HCT116 (cell line): ENCODE data around the gene CEBPB. TPM values are rescaled to one million over a fixed set of nuclear protein-coding genes. Genes with fewer than 3 reads are reported as not detected.

Source experiments
- ATAC-seq: fragments of 200-7000 bp; cut with Tn5 transposase; 2 replicates; pipeline ENCODE4 v1.9.1; 2020; ENCODE audit warnings: mild to moderate bottlenecking, moderate library complexity
- BruUV-seq: library from RNA; stranded (reverse); fragments of 400-500 nt; replicated peaks from 2 replicates; lab custom pipeline; 2021; lab: Mats Ljungman, UMichigan
- CTCF ChIA-PET: fragments of 300-600 bp; sonication (Branson Sonifier 250); formaldehyde crosslinking; loops from one replicate; lab custom pipeline; 2021; ENCODE audit warnings: antibody characterized with exemption; lab: Charles Lee
- POLR2A ChIA-PET: fragments of 300-600, 350-600 bp; sonication (Branson Sonifier 250); formaldehyde crosslinking; loops from one replicate; lab custom pipeline; 2021; ENCODE audit warnings: antibody characterized with exemption; lab: Charles Lee
- RAD21 ChIA-PET, 2 experiments: fragments of 300-600 bp; sonication (Branson Sonifier 250); formaldehyde crosslinking; loops; one replicate each; lab custom pipeline; 2023; ENCODE audit warnings: low total read pairs in 2 of 2; ENCODE audit not compliant: uncharacterized antibody in 2 of 2, unreplicated experiment in 2 of 2, low non-redundant PET in 1 of 2; lab: Charles Lee
- DNase-seq: peaks from one replicate; pipeline ENCODE4 v3.0.0-alpha.2; 2010; ENCODE audit warnings: low read depth, low spot score
- H2AFZ ChIP-seq: fragments of 200-600 bp; shearing (Covaris generic), sonication (generic); 2 replicates; pipeline ENCODE4 v1.6.1; 2017; ENCODE audit warnings: low read depth, mixed run types, mixed read lengths, antibody characterized with exemption, low read length; ENCODE audit not compliant: poor library complexity, severe bottlenecking
- H3K27ac ChIP-seq: 2 replicates; pipeline ENCODE4 v1.5.1; 2012; ENCODE audit warnings: low read depth, low read length
- H3K27me3 ChIP-seq: fragments of 200-600 bp; sonication (generic); 2 replicates; pipeline ENCODE4 v1.6.1; 2016; ENCODE audit warnings: mixed run types, low read length, mixed read lengths; ENCODE audit not compliant: insufficient read depth
- H3K36me3 ChIP-seq, 2 experiments: fragments of 200-500 bp in 1 of 2; fragments of 200-600 bp in 1 of 2; sonication (Bioruptor generic) in 1 of 2; sonication (generic) in 1 of 2; 2 replicates each; pipeline versions ENCODE4 v1.5.1 to v1.6.1; 2014 to 2016; ENCODE audit warnings: low read length in 2 of 2, inconsistent platforms in 1 of 2, mixed read lengths in 1 of 2, mixed run types in 1 of 2; ENCODE audit not compliant: insufficient read depth in 2 of 2, control insufficient read depth in 1 of 2
- H3K4me1 ChIP-seq, 2 experiments: fragments of 200-600 bp in 1 of 2; sonication (generic) in 1 of 2; 2 replicates each; pipeline versions ENCODE4 v1.5.1 to v1.6.1; 2012 to 2017; ENCODE audit warnings: low read length in 2 of 2, inconsistent platforms in 1 of 2, mild to moderate bottlenecking in 1 of 2, mixed read lengths in 1 of 2, mixed run types in 1 of 2, moderate library complexity in 1 of 2; ENCODE audit not compliant: insufficient read depth in 2 of 2, control insufficient read depth in 1 of 2
- H3K4me2 ChIP-seq: fragments of 200-600 bp; sonication (generic); 2 replicates; pipeline ENCODE4 v1.6.1; 2017; ENCODE audit warnings: mixed run types, low read length, mixed read lengths
- H3K4me3 ChIP-seq, 2 experiments: fragments of 200-600 bp in 1 of 2; sonication (generic) in 1 of 2; replicated peaks in 1 of 2; 2 replicates each; pipeline ENCODE4 v1.5.1; 2011 to 2016; ENCODE audit warnings: low read length in 2 of 2, control low read depth in 1 of 2, low read depth in 1 of 2, mild to moderate bottlenecking in 1 of 2, mixed read lengths in 1 of 2, mixed run types in 1 of 2
- H3K79me2 ChIP-seq: fragments of 200-600 bp; sonication (generic); 2 replicates; pipeline ENCODE4 v1.6.1; 2017; ENCODE audit warnings: mild to moderate bottlenecking, mixed run types, low read length, moderate library complexity, mixed read lengths; ENCODE audit not compliant: insufficient read depth
- H3K9ac ChIP-seq: fragments of 200-600 bp; sonication (generic); 2 replicates; pipeline ENCODE4 v1.6.1; 2016; ENCODE audit warnings: low read length, mixed read lengths
- H3K9me2 ChIP-seq: fragments of 200-600 bp; sonication (generic), shearing (Covaris generic); 2 replicates; pipeline ENCODE4 v1.6.1; 2017; ENCODE audit warnings: mixed run types, mild to moderate bottlenecking, moderate library complexity; ENCODE audit not compliant: insufficient read depth
- H3K9me3 ChIP-seq, 2 experiments: fragments of 200-500 bp in 1 of 2; fragments of 200-600 bp in 1 of 2; sonication (Bioruptor generic) in 1 of 2; sonication (generic) in 1 of 2; 2 replicates each; pipeline ENCODE4 v1.6.1; 2014 to 2017; ENCODE audit warnings: low read length in 2 of 2, mixed read lengths in 2 of 2, inconsistent platforms in 1 of 2, low read depth in 1 of 2, mild to moderate bottlenecking in 1 of 2, mixed run types in 1 of 2, moderate library complexity in 1 of 2; ENCODE audit not compliant: control insufficient read depth in 1 of 2, insufficient read depth in 1 of 2
- H4K20me1 ChIP-seq: fragments of 200-600 bp; sonication (generic), shearing (Covaris generic); 2 replicates; pipeline ENCODE4 v1.6.1; 2017; ENCODE audit warnings: mixed run types, mild to moderate bottlenecking, moderate library complexity; ENCODE audit not compliant: insufficient read depth
- ATF3 ChIP-seq: IDR thresholded peaks from 2 replicates; pipeline ENCODE4 v1.6.1; 2012
- CBX3 ChIP-seq: IDR thresholded peaks from 2 replicates; pipeline ENCODE4 v1.6.1; 2012; ENCODE audit warnings: low read depth
- EGR1 ChIP-seq: IDR thresholded peaks from 2 replicates; pipeline ENCODE4 v1.6.1; 2012; ENCODE audit warnings: low read depth
- EZH2 ChIP-seq: fragments of 200-600 bp; sonication (generic); IDR thresholded peaks from 2 replicates; pipeline ENCODE4 v1.6.1; 2017; ENCODE audit warnings: antibody characterized with exemption, mixed run types
- POLR2A ChIP-seq: IDR thresholded peaks from 2 replicates; pipeline ENCODE4 v1.7.0; 2011; ENCODE audit warnings: borderline replicate concordance; ENCODE audit not compliant: insufficient read depth, insufficient read length; ENCODE audit errors: extremely low read depth
- POLR2AphosphoS5 ChIP-seq: IDR thresholded peaks from 2 replicates; pipeline ENCODE4 v1.6.1; 2011; ENCODE audit warnings: mild to moderate bottlenecking, low read depth, low read length, moderate library complexity
- RAD21 ChIP-seq: IDR thresholded peaks from 2 replicates; pipeline ENCODE4 v1.6.1; 2012; ENCODE audit warnings: low read depth, mild to moderate bottlenecking
- SIN3A ChIP-seq: IDR thresholded peaks from 2 replicates; pipeline ENCODE4 v1.6.1; 2012; ENCODE audit warnings: low read depth
- SRF ChIP-seq: IDR thresholded peaks from 2 replicates; pipeline ENCODE4 v1.6.1; 2012; ENCODE audit warnings: low read depth
- TCF7L2 ChIP-seq: IDR thresholded peaks from 2 replicates; pipeline ENCODE4 v1.7.0; 2011; ENCODE audit warnings: borderline replicate concordance, inconsistent platforms; ENCODE audit not compliant: insufficient read depth, insufficient read length; ENCODE audit errors: extremely low read depth
- YY1 ChIP-seq: IDR thresholded peaks from 2 replicates; pipeline ENCODE4 v1.6.1; 2011; ENCODE audit warnings: low read length, low read depth, moderate library complexity, mild to moderate bottlenecking; ENCODE audit not compliant: insufficient replicate concordance; ENCODE audit errors: extremely low read depth
- ZBTB33 ChIP-seq: IDR thresholded peaks from 2 replicates; pipeline ENCODE4 v1.6.1; 2011; ENCODE audit warnings: mild to moderate bottlenecking, low read length, moderate library complexity; ENCODE audit not compliant: insufficient replicate concordance; ENCODE audit errors: extremely low read depth
- ZFX ChIP-seq: fragments of 450-650 bp; IDR thresholded peaks from 2 replicates; pipeline ENCODE4 v1.6.1; 2017
- ZNF274 ChIP-seq: fragments of 200-500 bp; sonication (Bioruptor generic); IDR thresholded peaks from 2 replicates; pipeline ENCODE4 v1.6.1; 2014; ENCODE audit warnings: mild to moderate bottlenecking, low read depth, low read length, inconsistent platforms
- intact Hi-C: fragments of 100-400 bp; cut with micrococcal nuclease; formaldehyde crosslinking; loops from 2 replicates; pipeline ENCODE4 v1.10.0; 2022
- total RNA-seq: library from RNA; stranded (reverse); gene quantifications from one replicate; pipeline ENCODE4 v1.2.1, GENCODE V29; 2021; ENCODE audit not compliant: unreplicated experiment
- TF ChIP-seq, protein P1 (sequence below), 3 experiments: fragments of 200-600 bp in 1 of 3; sonication (generic) in 1 of 3; IDR thresholded peaks in 2 of 3; conservative IDR thresholded peaks in 1 of 3; 2 replicates each; pipeline ENCODE4 v1.5.1; 2012 to 2017; ENCODE audit warnings: low read depth in 2 of 3, low read length in 2 of 3, antibody characterized with exemption in 1 of 3, borderline replicate concordance in 1 of 3, control low read depth in 1 of 3, mild to moderate bottlenecking in 1 of 3, mixed read lengths in 1 of 3, mixed run types in 1 of 3, moderate library complexity in 1 of 3; ENCODE audit not compliant: insufficient read depth in 1 of 3
- TF ChIP-seq, protein P2 (sequence below): IDR thresholded peaks from 2 replicates; pipeline ENCODE4 v1.6.1; 2012; ENCODE audit warnings: low read depth

CEBPB gene
- total RNA-seq, 1 experiment from 2014 or later = 113 TPM

GRCh38 chr20:50207026-50207425 lies 16.4 kb downstream of the CEBPB start:
- ChIA-PET CTCF (no interaction called here), RAD21 (no interaction called here)

More at GRCh38 chr20:50207026-50207425, 16.4 kb downstream of the CEBPB start:
- Histone ChIP-seq H3K9me2 (no peaks in the 10 kb centered on the region), H3K36me3 (no peaks in the 10 kb centered on the region), H2AFZ (no peak overlapping the region), H3K79me2 (no peaks in the 10 kb centered on the region), H3K4me1 (no peaks in the 10 kb centered on the region), H3K27ac (no peak overlapping the region), H3K9me3 (no peaks in the 10 kb centered on the region), H3K4me2 (no peak overlapping the region), H3K27me3 (no peaks in the 10 kb centered on the region), H4K20me1 (no peaks in the 10 kb centered on the region), H3K4me3 (no peak overlapping the region), H3K9ac (no peak overlapping the region)
- ATAC-seq = no peak
- no peak for DNase-seq
- TF ChIP-seq ZNF274 (no peak), ZBTB33 (no peak), ATF3 (no peak), EGR1 (no peak), CBX3 (no peak), YY1 (no peak), SRF (no peak), RAD21 (no peak), EZH2 (no peak), ZFX (no peak), TCF7L2 (no peak), SIN3A (no peak), POLR2A (no peak), POLR2AphosphoS5 (no peak)
- TF ChIP-seq, protein P1, sequence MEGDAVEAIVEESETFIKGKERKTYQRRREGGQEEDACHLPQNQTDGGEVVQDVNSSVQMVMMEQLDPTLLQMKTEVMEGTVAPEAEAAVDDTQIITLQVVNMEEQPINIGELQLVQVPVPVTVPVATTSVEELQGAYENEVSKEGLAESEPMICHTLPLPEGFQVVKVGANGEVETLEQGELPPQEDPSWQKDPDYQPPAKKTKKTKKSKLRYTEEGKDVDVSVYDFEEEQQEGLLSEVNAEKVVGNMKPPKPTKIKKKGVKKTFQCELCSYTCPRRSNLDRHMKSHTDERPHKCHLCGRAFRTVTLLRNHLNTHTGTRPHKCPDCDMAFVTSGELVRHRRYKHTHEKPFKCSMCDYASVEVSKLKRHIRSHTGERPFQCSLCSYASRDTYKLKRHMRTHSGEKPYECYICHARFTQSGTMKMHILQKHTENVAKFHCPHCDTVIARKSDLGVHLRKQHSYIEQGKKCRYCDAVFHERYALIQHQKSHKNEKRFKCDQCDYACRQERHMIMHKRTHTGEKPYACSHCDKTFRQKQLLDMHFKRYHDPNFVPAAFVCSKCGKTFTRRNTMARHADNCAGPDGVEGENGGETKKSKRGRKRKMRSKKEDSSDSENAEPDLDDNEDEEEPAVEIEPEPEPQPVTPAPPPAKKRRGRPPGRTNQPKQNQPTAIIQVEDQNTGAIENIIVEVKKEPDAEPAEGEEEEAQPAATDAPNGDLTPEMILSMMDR (IDR thresholded peaks at IDR 0.05 in 2 of 3, conservative IDR thresholded peaks at IDR 0.05 in 1 of 3; ENCODE audit: borderline replicate concordance in 1 of 3, insufficient read depth in 1 of 3, low read depth in 2 of 3, low read length in 2 of 3) = no peak
- TF ChIP-seq, protein P2, sequence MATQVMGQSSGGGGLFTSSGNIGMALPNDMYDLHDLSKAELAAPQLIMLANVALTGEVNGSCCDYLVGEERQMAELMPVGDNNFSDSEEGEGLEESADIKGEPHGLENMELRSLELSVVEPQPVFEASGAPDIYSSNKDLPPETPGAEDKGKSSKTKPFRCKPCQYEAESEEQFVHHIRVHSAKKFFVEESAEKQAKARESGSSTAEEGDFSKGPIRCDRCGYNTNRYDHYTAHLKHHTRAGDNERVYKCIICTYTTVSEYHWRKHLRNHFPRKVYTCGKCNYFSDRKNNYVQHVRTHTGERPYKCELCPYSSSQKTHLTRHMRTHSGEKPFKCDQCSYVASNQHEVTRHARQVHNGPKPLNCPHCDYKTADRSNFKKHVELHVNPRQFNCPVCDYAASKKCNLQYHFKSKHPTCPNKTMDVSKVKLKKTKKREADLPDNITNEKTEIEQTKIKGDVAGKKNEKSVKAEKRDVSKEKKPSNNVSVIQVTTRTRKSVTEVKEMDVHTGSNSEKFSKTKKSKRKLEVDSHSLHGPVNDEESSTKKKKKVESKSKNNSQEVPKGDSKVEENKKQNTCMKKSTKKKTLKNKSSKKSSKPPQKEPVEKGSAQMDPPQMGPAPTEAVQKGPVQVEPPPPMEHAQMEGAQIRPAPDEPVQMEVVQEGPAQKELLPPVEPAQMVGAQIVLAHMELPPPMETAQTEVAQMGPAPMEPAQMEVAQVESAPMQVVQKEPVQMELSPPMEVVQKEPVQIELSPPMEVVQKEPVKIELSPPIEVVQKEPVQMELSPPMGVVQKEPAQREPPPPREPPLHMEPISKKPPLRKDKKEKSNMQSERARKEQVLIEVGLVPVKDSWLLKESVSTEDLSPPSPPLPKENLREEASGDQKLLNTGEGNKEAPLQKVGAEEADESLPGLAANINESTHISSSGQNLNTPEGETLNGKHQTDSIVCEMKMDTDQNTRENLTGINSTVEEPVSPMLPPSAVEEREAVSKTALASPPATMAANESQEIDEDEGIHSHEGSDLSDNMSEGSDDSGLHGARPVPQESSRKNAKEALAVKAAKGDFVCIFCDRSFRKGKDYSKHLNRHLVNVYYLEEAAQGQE = no peak
- POLR2A ChIA-PET = no interaction called here
- intact Hi-C loops = no loop called here
- no TSS peak for BruUV-seq
